DND-41 (cell line): ENCODE data around the gene ZDHHC11B.
A peak's percentile ranks its signal among the peaks of the same experiment; 100 is the strongest.

ENCODE experiments used
- ATAC-seq: fragments of 200-7000 bp; cut with Tn5 transposase; 3 replicates; pipeline ENCODE4 v1.9.1; 2021; ENCODE audit warnings: low read depth; ENCODE audit not compliant: insufficient read depth
- DNase-seq: peaks from one replicate; pipeline ENCODE4 v3.0.0-alpha.2; 2020
- H2AFZ ChIP-seq: 2 replicates; pipeline ENCODE4 v1.6.0; 2012; ENCODE audit warnings: low read depth, low read length
- H3K27ac ChIP-seq: 2 replicates; pipeline ENCODE4 v1.5.1; 2012; ENCODE audit warnings: low read length, inconsistent platforms
- H3K27me3 ChIP-seq: fragments of 200-600 bp; sonication (generic); 2 replicates; pipeline ENCODE4 v1.6.0; 2012; ENCODE audit warnings: low read length, mild to moderate bottlenecking, inconsistent platforms; ENCODE audit not compliant: insufficient read depth, poor library complexity
- H3K36me3 ChIP-seq: 2 replicates; pipeline ENCODE4 v1.5.1; 2012; ENCODE audit warnings: low read length, inconsistent platforms; ENCODE audit not compliant: insufficient read depth
- H3K4me1 ChIP-seq: 2 replicates; pipeline ENCODE4 v1.5.1; 2012; ENCODE audit warnings: mild to moderate bottlenecking, low read length; ENCODE audit not compliant: insufficient read depth
- H3K4me2 ChIP-seq: 2 replicates; pipeline ENCODE4 v1.6.0; 2012; ENCODE audit warnings: mild to moderate bottlenecking, moderate library complexity, low read length, inconsistent platforms; ENCODE audit not compliant: insufficient read depth
- H3K4me3 ChIP-seq, 2 experiments: fragments of 200-600 bp in 1 of 2; shearing (Covaris generic) in 1 of 2; 2 replicates each; pipeline ENCODE4 v1.5.1; 2012 to 2016; ENCODE audit warnings: inconsistent platforms in 2 of 2, low read length in 2 of 2, mild to moderate bottlenecking in 2 of 2, low read depth in 1 of 2, moderate library complexity in 1 of 2
- H3K79me2 ChIP-seq: 2 replicates; pipeline ENCODE4 v1.6.0; 2012; ENCODE audit warnings: low read length, inconsistent platforms; ENCODE audit not compliant: insufficient read depth
- H3K9ac ChIP-seq: 2 replicates; pipeline ENCODE4 v1.6.0; 2012; ENCODE audit warnings: low read depth, mild to moderate bottlenecking, inconsistent platforms, low read length, moderate library complexity
- H3K9me3 ChIP-seq: 2 replicates; pipeline ENCODE4 v1.5.1; 2012; ENCODE audit warnings: low read length, moderate library complexity, mild to moderate bottlenecking, inconsistent platforms; ENCODE audit not compliant: insufficient read depth, severe bottlenecking
- H4K20me1 ChIP-seq: 2 replicates; pipeline ENCODE4 v1.6.0; 2012; ENCODE audit warnings: low read length; ENCODE audit not compliant: insufficient read depth
- EZH2 ChIP-seq: IDR thresholded peaks from 3 replicates; pipeline ENCODE4 v1.6.1; 2012; ENCODE audit warnings: borderline replicate concordance, low read depth, mild to moderate bottlenecking, moderate library complexity, low read length, inconsistent platforms; ENCODE audit not compliant: severe bottlenecking
- TF ChIP-seq, protein P1 (sequence below): IDR thresholded peaks from 2 replicates; pipeline ENCODE4 v1.5.1; 2012; ENCODE audit warnings: borderline replicate concordance, low read length, moderate library complexity, mild to moderate bottlenecking; ENCODE audit not compliant: poor library complexity, severe bottlenecking; ENCODE audit errors: extremely low read depth

ZDHHC11B gene

DNA sequence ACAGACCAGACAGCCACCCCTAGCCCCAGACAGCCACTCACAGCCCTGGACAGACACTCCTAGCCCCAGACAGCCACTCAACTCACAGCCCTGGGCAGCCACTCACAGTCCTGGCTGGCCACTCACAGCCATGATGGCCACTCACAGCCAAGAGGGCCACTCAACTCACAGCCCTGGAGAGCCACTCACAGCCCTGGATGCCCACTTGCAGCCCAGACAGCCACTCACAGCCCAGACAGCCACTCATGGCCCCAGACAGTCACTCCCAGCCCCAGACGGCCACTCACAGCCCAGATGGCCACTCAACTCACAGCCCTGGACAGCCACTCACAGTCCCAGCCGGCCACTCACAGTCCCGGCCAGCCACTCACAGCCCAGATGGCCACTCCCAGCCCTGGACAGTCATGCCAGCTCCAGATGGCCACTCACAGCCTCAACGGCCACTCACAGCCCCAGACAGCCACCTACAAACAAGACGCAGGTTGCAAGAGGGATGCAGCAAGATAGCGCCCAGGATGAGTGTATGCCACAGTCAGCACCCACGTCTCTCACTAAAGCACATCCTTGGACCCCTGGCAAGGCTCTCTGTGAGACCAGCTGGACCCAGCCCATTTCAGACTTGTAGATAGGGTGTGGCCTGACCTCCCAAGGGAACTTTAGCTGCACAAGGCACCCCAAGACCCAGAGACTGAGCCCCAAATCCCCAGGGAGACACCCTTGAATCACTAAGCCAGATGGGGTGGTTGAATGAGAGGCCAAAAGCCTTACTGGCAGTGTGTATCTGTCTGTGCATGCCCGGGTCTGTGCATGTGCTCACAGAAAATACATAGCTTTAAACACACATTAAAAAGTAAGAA is 22.4 kb downstream of the ZDHHC11B start:
- no peak overlapping the region for H2AFZ ChIP-seq
- H3K4me1 ChIP-seq: no peaks in the 10 kb centered on the region
- no peaks in the 10 kb centered on the region for H3K27me3 ChIP-seq
- H3K9me3 ChIP-seq: no peaks in the 10 kb centered on the region
- no peak overlapping the region for H3K4me3 ChIP-seq
- no peaks in the 10 kb centered on the region for H3K79me2 ChIP-seq
- TF ChIP-seq, protein P1, sequence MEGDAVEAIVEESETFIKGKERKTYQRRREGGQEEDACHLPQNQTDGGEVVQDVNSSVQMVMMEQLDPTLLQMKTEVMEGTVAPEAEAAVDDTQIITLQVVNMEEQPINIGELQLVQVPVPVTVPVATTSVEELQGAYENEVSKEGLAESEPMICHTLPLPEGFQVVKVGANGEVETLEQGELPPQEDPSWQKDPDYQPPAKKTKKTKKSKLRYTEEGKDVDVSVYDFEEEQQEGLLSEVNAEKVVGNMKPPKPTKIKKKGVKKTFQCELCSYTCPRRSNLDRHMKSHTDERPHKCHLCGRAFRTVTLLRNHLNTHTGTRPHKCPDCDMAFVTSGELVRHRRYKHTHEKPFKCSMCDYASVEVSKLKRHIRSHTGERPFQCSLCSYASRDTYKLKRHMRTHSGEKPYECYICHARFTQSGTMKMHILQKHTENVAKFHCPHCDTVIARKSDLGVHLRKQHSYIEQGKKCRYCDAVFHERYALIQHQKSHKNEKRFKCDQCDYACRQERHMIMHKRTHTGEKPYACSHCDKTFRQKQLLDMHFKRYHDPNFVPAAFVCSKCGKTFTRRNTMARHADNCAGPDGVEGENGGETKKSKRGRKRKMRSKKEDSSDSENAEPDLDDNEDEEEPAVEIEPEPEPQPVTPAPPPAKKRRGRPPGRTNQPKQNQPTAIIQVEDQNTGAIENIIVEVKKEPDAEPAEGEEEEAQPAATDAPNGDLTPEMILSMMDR: no peak
- no peak for TF ChIP-seq EZH2
- no peak for ATAC-seq
- H4K20me1 ChIP-seq: peaks cover 11% of the 10 kb centered on the region; the same call in 1 of the 2 replicates
- no peak overlapping the region for H3K4me2 ChIP-seq
- no peak overlapping the region for H3K9ac ChIP-seq
- no peak overlapping the region for H3K27ac ChIP-seq
- H3K36me3 ChIP-seq: no peaks in the 10 kb centered on the region
- no peak for DNase-seq

DNA sequence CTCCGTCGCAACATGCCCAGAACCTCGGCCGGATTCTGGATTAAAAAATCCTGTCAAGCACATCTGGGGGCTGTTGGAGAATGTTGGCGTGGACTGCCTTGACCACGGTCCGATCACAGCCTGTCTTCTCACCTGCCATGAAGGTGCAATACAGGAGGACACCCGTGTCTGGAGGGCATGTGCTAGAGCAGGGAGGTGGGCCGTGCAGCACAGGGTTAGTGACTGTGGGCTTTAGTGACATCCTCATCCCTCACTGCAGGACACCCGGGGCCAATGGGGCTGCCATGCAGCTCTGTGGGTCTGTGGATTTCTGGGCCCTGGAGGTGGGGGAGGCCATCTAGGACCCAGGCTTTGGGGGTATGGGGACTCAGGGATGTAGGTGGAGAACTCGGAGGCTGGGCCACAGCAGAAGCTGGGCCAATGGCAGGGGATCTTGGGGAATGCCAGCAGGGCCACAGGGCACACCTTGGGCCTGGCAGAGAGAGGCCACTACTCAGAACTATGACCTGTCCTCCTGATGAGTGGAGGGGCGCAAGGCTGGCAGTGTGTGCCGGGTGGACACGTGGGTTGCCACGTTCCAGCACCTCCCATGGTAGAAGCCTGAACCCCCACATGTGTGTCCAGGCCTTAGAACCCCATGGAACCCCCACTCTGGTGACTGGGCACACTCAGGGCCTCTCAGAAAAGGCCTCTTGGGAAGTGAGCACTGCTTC is 23.3 kb downstream of the ZDHHC11B start:
- Histone ChIP-seq H3K79me2 (no peaks in the 10 kb centered on the region), H3K9ac (no peak overlapping the region), H3K9me3 (no peaks in the 10 kb centered on the region), H3K27me3 (no peaks in the 10 kb centered on the region), H3K4me3 (no peak overlapping the region), H3K4me2 (no peak overlapping the region), H2AFZ (no peak overlapping the region), H3K36me3 (no peaks in the 10 kb centered on the region), H3K4me1 (no peaks in the 10 kb centered on the region), H4K20me1 (peaks cover 11% of the 10 kb centered on the region; the same call in 1 of the 2 replicates), H3K27ac (no peak overlapping the region)
- DNase-seq (no peak), ATAC-seq (no peak)
- no peak for TF ChIP-seq EZH2
- TF ChIP-seq, protein P1: no peak

DNA sequence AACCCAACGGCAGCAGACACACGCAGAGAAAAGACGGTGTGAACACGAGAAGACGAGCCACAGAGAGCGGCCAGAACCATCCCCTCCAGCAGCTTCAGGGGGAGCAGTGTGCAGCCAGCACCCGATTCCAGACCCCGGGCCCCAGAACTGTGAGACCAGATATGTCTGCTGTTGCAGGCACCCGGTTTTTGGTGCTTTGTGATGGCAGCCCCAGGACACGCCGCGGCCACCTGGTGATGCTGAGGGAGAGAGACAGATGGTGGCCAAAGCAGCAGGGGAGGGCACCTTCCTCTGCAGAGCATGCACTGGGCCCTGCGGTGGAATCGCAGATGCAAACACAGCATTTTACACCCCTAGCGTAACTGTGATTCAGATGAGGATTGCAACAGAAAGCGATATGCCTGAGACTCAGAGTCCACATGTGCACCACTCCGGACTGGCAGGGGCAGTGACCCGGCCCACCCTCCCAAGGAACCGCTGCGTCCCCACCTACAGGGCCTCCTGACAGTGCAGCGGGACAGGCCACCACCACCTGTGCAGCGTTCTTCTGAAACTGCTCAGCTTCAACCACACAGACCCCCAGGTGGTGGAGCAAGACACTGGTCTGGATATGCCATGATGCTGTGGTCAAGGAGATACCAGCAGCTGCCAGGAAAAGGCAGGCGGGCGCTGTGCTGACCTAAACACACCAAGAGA is 24.0 kb downstream of the ZDHHC11B start:
- H3K4me3 ChIP-seq: no peak overlapping the region
- H3K79me2 ChIP-seq: no peaks in the 10 kb centered on the region
- no peak overlapping the region for H3K27ac ChIP-seq
- peaks cover 11% of the 10 kb centered on the region; the same call in 1 of the 2 replicates for H4K20me1 ChIP-seq
- H3K9ac ChIP-seq: no peak overlapping the region
- peak; percentile 3 for DNase-seq
- no peak overlapping the region for H2AFZ ChIP-seq
- TF ChIP-seq EZH2: no peak
- TF ChIP-seq, protein P1: no peak
- H3K9me3 ChIP-seq: no peaks in the 10 kb centered on the region
- H3K4me2 ChIP-seq: no peak overlapping the region
- ATAC-seq: no peak
- no peaks in the 10 kb centered on the region for H3K4me1 ChIP-seq
- H3K36me3 ChIP-seq: no peaks in the 10 kb centered on the region
- no peaks in the 10 kb centered on the region for H3K27me3 ChIP-seq
